ENCODE data around the gene OXER1. TPM values are rescaled to one million over a fixed set of nuclear protein-coding genes. Genes with fewer than 3 reads are reported as not detected.

The OXER1 gene
- total RNA-seq, 4 donors from 2014 or later: 1.9 to 5.4 TPM; not detected in 2

- no peaks in the 10 kb centered on the region for H3K27me3 ChIP-seq
- H3K4me1 ChIP-seq: no peaks in the 10 kb centered on the region
- no peaks in the 10 kb centered on the region for H3K36me3 ChIP-seq
- DNase-seq: no peak
- no peak overlapping the region for H3K27ac ChIP-seq
- TF ChIP-seq CTCF (IDR thresholded peaks at IDR 0.05): no peak
- no peak for TF ChIP-seq POLR2A (IDR thresholded peaks at IDR 0.05)
- intact Hi-C loops (cut with DNase I; ENCODE audit: low total_unique reads): no loop called here
- H3K4me3 ChIP-seq: no peak overlapping the region
- H3K9me3 ChIP-seq: no peaks in the 10 kb centered on the region
Observed at GRCh38 chr2:42800461-42800962, 36.6 kb upstream of the OXER1 start.

- Histone ChIP-seq H3K4me1 (no peaks in the 10 kb centered on the region), H3K27ac (no peak overlapping the region), H3K9me3 (no peaks in the 10 kb centered on the region), H3K4me3 (no peak overlapping the region), H3K36me3 (no peaks in the 10 kb centered on the region), H3K27me3 (no peaks in the 10 kb centered on the region)
- no peak for TF ChIP-seq POLR2A (IDR thresholded peaks at IDR 0.05)
- no peak for TF ChIP-seq CTCF (IDR thresholded peaks at IDR 0.05)
- intact Hi-C loops (cut with DNase I; ENCODE audit: low total_unique reads): no loop called here
- DNase-seq: no peak
Observed at GRCh38 chr2:42799881-42800280, 35.9 kb upstream of the OXER1 start.

- no peaks in the 10 kb centered on the region for H3K27me3 ChIP-seq
- H3K4me3 ChIP-seq: no peak overlapping the region
- TF ChIP-seq CTCF (IDR thresholded peaks at IDR 0.05) (no peak), POLR2A (IDR thresholded peaks at IDR 0.05) (no peak)
- no peaks in the 10 kb centered on the region for H3K4me1 ChIP-seq
- no peak overlapping the region for H3K27ac ChIP-seq
- no peaks in the 10 kb centered on the region for H3K36me3 ChIP-seq
- no peaks in the 10 kb centered on the region for H3K9me3 ChIP-seq
- no peak for DNase-seq
- intact Hi-C loops (cut with DNase I; ENCODE audit: low total_unique reads): no loop called here
Observed at GRCh38 chr2:42797281-42797680, 33.3 kb upstream of the OXER1 start.

GRCh38 chr2:42796427-42797248, 32.7 kb upstream of the OXER1 start:
- Histone ChIP-seq H3K36me3 (no peaks in the 10 kb centered on the region), H3K27me3 (no peaks in the 10 kb centered on the region), H3K27ac (no peak overlapping the region), H3K4me3 (no peak overlapping the region), H3K9me3 (no peaks in the 10 kb centered on the region), H3K4me1 (no peaks in the 10 kb centered on the region)
- TF ChIP-seq CTCF (IDR thresholded peaks at IDR 0.05) (no peak), POLR2A (IDR thresholded peaks at IDR 0.05) (no peak)
- intact Hi-C loops (cut with DNase I; ENCODE audit: low total_unique reads): no loop called here
- DNase-seq: no peak

GRCh38 chr2:42795841-42796301, 31.9 kb upstream of the OXER1 start:
- intact Hi-C loops (cut with DNase I; ENCODE audit: low total_unique reads): no loop called here
- no peaks in the 10 kb centered on the region for H3K9me3 ChIP-seq
- H3K27me3 ChIP-seq: no peaks in the 10 kb centered on the region
- H3K36me3 ChIP-seq: no peaks in the 10 kb centered on the region
- DNase-seq: no peak
- TF ChIP-seq POLR2A (IDR thresholded peaks at IDR 0.05) (no peak), CTCF (IDR thresholded peaks at IDR 0.05) (no peak)
- H3K4me1 ChIP-seq: no peaks in the 10 kb centered on the region
- H3K27ac ChIP-seq: no peak overlapping the region
- H3K4me3 ChIP-seq: no peak overlapping the region
